MM.1S (cell line): ENCODE data around the gene HTRA3.

ENCODE experiments used
- DNase-seq: peaks from one replicate; pipeline ENCODE4 v3.0.0-alpha.2; 2015
- H2AFZ ChIP-seq: fragments of 300-600 bp; sonication (generic); 2 replicates; pipeline ENCODE4 v1.6.0; 2016; ENCODE audit warnings: antibody characterized with exemption, low read length
- H3F3A ChIP-seq: fragments of 300-600 bp; sonication (generic); 2 replicates; pipeline ENCODE4 v1.6.1; 2016; ENCODE audit warnings: mild to moderate bottlenecking, antibody characterized with exemption, low read length, moderate library complexity, mixed read lengths; ENCODE audit not compliant: insufficient read depth
- H3K27ac ChIP-seq: fragments of 300-600 bp; sonication (generic); 2 replicates; pipeline ENCODE4 v1.5.1; 2016; ENCODE audit warnings: mild to moderate bottlenecking, low read length
- H3K27me3 ChIP-seq: fragments of 300-600 bp; sonication (generic); replicated peaks from 2 replicates; pipeline ENCODE4 v1.6.0; 2016; ENCODE audit warnings: low read length; ENCODE audit not compliant: insufficient read depth
- H3K36me3 ChIP-seq: fragments of 300-600 bp; sonication (generic); replicated peaks from 2 replicates; pipeline ENCODE4 v1.6.1; 2016; ENCODE audit warnings: mild to moderate bottlenecking, low read length, mixed read lengths; ENCODE audit not compliant: insufficient read depth
- H3K4me1 ChIP-seq: fragments of 300-600 bp; sonication (generic); 2 replicates; pipeline ENCODE4 v1.6.1; 2016; ENCODE audit warnings: low read length, mixed read lengths
- H3K4me2 ChIP-seq: fragments of 300-600 bp; sonication (generic); 2 replicates; pipeline ENCODE4 v1.6.0; 2016; ENCODE audit warnings: low read depth, low read length
- H3K4me3 ChIP-seq: fragments of 300-600 bp; sonication (generic); 2 replicates; pipeline ENCODE4 v1.5.1; 2016; ENCODE audit warnings: low read length, mixed read lengths
- H3K79me2 ChIP-seq: fragments of 300-600 bp; sonication (generic); 2 replicates; pipeline ENCODE4 v1.6.1; 2016; ENCODE audit warnings: mixed run types, low read length, mixed read lengths
- H3K9ac ChIP-seq: fragments of 300-600 bp; sonication (generic); 2 replicates; pipeline ENCODE4 v1.6.1; 2016; ENCODE audit warnings: low read length, mixed read lengths
- H3K9me2 ChIP-seq: fragments of 300-600 bp; sonication (generic); replicated peaks from 2 replicates; pipeline ENCODE4 v1.6.1; 2016; ENCODE audit warnings: mild to moderate bottlenecking, low read length, mixed read lengths; ENCODE audit not compliant: insufficient read depth
- H3K9me3 ChIP-seq: fragments of 300-600 bp; sonication (generic); replicated peaks from 2 replicates; pipeline ENCODE4 v1.6.1; 2016; ENCODE audit warnings: mild to moderate bottlenecking, low read length, mixed read lengths; ENCODE audit not compliant: insufficient read depth
- H4K20me1 ChIP-seq: fragments of 300-600 bp; sonication (generic); 2 replicates; pipeline ENCODE4 v1.6.1; 2016; ENCODE audit warnings: mild to moderate bottlenecking, low read length, moderate library complexity, mixed read lengths; ENCODE audit not compliant: insufficient read depth
- EZH2 ChIP-seq: fragments of 300-600 bp; sonication (generic); optimal IDR thresholded peaks from 2 replicates; pipeline ENCODE3; 2017; ENCODE audit warnings: low read depth, mild to moderate bottlenecking, antibody characterized with exemption, low read length, mixed read lengths
- EZH2phosphoT487 ChIP-seq: fragments of 300-600 bp; sonication (generic); IDR thresholded peaks from 2 replicates; pipeline ENCODE4 v1.6.1; 2018; ENCODE audit warnings: antibody characterized with exemption, low read length
- TF ChIP-seq, protein P1 (sequence below): fragments of 300-600 bp; sonication (generic); IDR thresholded peaks from 2 replicates; pipeline ENCODE4 v1.5.1; 2016; ENCODE audit warnings: antibody characterized with exemption, low read length, mixed read lengths

HTRA3 gene

GRCh38 chr4:8242782-8243560 lies 26.6 kb upstream of the HTRA3 start:
- H3K4me2 ChIP-seq = no peak overlapping the region
- no peak overlapping the region for H3K9ac ChIP-seq
- H3K9me3 ChIP-seq = no peaks in the 10 kb centered on the region
- H3K9me2 ChIP-seq = no peaks in the 10 kb centered on the region
- H3K4me1 ChIP-seq = peaks cover 9% of the 10 kb centered on the region
- no peak overlapping the region for H3K27ac ChIP-seq
- no peak overlapping the region for H3K4me3 ChIP-seq
- no peaks in the 10 kb centered on the region for H3F3A ChIP-seq
- no peaks in the 10 kb centered on the region for H4K20me1 ChIP-seq
- H2AFZ ChIP-seq = no peak overlapping the region
- no peaks in the 10 kb centered on the region for H3K36me3 ChIP-seq
- DNase-seq = no peak
- H3K27me3 ChIP-seq = peaks cover 50% of the 10 kb centered on the region
- TF ChIP-seq EZH2phosphoT487 = no peak
- TF ChIP-seq, protein P1, sequence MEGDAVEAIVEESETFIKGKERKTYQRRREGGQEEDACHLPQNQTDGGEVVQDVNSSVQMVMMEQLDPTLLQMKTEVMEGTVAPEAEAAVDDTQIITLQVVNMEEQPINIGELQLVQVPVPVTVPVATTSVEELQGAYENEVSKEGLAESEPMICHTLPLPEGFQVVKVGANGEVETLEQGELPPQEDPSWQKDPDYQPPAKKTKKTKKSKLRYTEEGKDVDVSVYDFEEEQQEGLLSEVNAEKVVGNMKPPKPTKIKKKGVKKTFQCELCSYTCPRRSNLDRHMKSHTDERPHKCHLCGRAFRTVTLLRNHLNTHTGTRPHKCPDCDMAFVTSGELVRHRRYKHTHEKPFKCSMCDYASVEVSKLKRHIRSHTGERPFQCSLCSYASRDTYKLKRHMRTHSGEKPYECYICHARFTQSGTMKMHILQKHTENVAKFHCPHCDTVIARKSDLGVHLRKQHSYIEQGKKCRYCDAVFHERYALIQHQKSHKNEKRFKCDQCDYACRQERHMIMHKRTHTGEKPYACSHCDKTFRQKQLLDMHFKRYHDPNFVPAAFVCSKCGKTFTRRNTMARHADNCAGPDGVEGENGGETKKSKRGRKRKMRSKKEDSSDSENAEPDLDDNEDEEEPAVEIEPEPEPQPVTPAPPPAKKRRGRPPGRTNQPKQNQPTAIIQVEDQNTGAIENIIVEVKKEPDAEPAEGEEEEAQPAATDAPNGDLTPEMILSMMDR = no peak
- H3K79me2 ChIP-seq = no peaks in the 10 kb centered on the region

DNA sequence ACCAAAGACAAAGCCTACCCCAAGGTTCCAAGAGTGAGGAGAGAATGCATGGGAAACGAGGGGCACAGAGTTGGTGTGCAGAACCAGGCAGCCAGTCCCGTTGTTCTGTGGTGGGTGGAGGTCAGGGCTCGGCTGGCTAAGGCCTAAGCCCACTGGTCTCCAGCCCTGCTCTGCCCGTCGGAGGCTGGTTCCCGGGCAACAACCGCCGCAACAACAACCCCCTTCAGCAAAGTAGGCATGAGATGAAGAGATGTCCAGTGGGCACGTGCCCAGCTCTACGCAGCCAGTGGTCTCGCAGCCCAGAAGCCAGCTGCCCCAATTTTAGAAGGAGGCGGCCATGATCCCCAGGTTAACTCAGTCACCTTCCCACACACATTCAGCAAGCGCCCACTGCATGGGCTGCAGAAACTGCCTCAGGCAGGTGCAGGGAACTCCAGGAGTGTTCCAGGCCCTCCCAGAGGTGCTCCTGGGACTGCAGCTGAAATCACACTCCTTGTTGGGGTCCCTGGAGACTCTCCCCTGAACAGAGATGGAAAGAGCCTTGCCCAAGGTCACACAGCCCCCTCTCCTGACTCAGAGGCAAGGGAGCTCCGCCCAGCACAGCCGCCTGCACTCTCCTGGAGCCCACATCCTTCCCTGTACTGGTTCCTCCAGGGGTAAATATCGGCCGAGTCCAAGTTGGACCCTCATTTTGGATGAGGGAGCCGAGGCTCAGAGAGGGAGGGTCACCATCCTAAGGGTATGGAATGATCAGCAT lies 25.4 kb upstream of the HTRA3 start:
- H3K4me1 ChIP-seq = no peaks in the 10 kb centered on the region
- peaks cover 53% of the 10 kb centered on the region for H3K27me3 ChIP-seq
- no peaks in the 10 kb centered on the region for H4K20me1 ChIP-seq
- no peak for DNase-seq
- no peak overlapping the region for H3K27ac ChIP-seq
- H3K9me3 ChIP-seq = no peaks in the 10 kb centered on the region
- no peak overlapping the region for H3K4me3 ChIP-seq
- H3K79me2 ChIP-seq = no peaks in the 10 kb centered on the region
- H2AFZ ChIP-seq = no peak overlapping the region
- no peaks in the 10 kb centered on the region for H3K36me3 ChIP-seq
- TF ChIP-seq, protein P1 = no peak
- no peak for TF ChIP-seq EZH2phosphoT487
- no peak for TF ChIP-seq EZH2
- H3K9me2 ChIP-seq = no peaks in the 10 kb centered on the region
- H3K4me2 ChIP-seq = no peak overlapping the region
- H3F3A ChIP-seq = no peaks in the 10 kb centered on the region
- no peak overlapping the region for H3K9ac ChIP-seq

DNA sequence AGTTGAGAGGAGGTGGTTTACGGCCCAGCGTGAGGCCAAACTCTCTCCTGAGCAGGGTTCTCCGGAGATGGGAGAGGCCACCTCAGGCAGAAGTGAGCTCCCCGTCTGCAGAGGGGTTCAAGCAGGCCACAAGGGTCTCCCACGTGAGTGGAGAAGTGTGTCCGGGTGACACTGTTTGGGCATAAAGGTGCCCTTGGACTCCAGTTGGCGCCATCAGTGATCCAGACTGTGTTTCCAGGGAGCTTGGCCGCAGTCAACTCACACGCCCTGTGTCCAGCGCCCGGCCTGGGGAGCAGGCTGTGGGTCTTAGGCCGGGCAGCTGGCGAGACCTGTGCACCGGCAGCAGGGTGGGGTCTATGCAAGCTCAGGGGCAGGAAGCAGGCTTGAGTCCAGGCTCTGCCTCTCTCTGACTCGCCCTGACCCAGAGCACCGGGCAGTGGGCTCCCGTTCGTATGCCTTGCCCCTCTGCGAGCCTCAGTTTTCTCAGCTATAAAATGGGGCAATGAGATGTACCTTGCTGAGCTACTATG lies 24.6 kb upstream of the HTRA3 start:
- Histone ChIP-seq H3K4me2 (no peak overlapping the region), H3K79me2 (no peaks in the 10 kb centered on the region), H3K9me3 (no peaks in the 10 kb centered on the region), H3K27me3 (peaks cover 61% of the 10 kb centered on the region), H3K9me2 (no peaks in the 10 kb centered on the region), H3K27ac (no peak overlapping the region), H3F3A (no peaks in the 10 kb centered on the region), H3K9ac (no peak overlapping the region), H3K36me3 (no peaks in the 10 kb centered on the region), H3K4me1 (no peaks in the 10 kb centered on the region), H3K4me3 (no peak overlapping the region), H4K20me1 (no peaks in the 10 kb centered on the region), H2AFZ (no peak overlapping the region)
- TF ChIP-seq, protein P1 = no peak
- TF ChIP-seq EZH2phosphoT487 = no peak
- no peak for TF ChIP-seq EZH2
- DNase-seq = no peak
